Thymus (tissue), 11 donors: ENCODE results near the gene DDIAS. TPM values are rescaled to one million over a fixed set of nuclear protein-coding genes. Genes with fewer than 3 reads are reported as not detected.

Experiments
- DNase-seq, 9 donors: peaks; one replicate each; pipeline ENCODE4 v3.0.0-alpha.2; 2013; ENCODE audit warnings: low spot score in 9 of 9, low read depth in 6 of 9, missing footprints in 1 of 9
- H3K27ac ChIP-seq, 2 donors: one replicate each; pipeline ENCODE4 v1.5.1; 2013; ENCODE audit warnings: control low read depth in 1 of 2, low read depth in 1 of 2, low read length in 1 of 2, mild to moderate bottlenecking in 1 of 2, moderate library complexity in 1 of 2
- H3K27me3 ChIP-seq, 2 donors: one replicate each; pipeline ENCODE4 v1.5.1; 2013; ENCODE audit warnings: low read length in 1 of 2; ENCODE audit not compliant: control insufficient read depth in 2 of 2, insufficient read depth in 1 of 2
- H3K36me3 ChIP-seq, 2 donors: one replicate each; pipeline ENCODE4 v1.5.1; 2013; ENCODE audit warnings: low read length in 1 of 2, mild to moderate bottlenecking in 1 of 2, moderate library complexity in 1 of 2; ENCODE audit not compliant: control insufficient read depth in 2 of 2, insufficient read depth in 2 of 2
- H3K4me1 ChIP-seq, 2 donors: one replicate each; pipeline ENCODE4 v1.5.1; 2013; ENCODE audit warnings: low read length in 2 of 2; ENCODE audit not compliant: control insufficient read depth in 2 of 2, insufficient read depth in 2 of 2
- H3K4me3 ChIP-seq, 2 donors: one replicate each; pipeline ENCODE4 v1.5.1; 2013; ENCODE audit warnings: low read length in 2 of 2, control low read depth in 1 of 2, mild to moderate bottlenecking in 1 of 2
- H3K9me3 ChIP-seq, 2 donors: one replicate each; pipeline ENCODE4 v1.5.1; 2013; ENCODE audit warnings: low read length in 1 of 2, mild to moderate bottlenecking in 1 of 2; ENCODE audit not compliant: control insufficient read depth in 2 of 2, insufficient read depth in 1 of 2
- WGBS: extraction: QIAGEN DNeasy Blood & Tissue Kit; methylation state at CpG from one replicate; pipeline ENCODE4 v1.1.7; 2013; 5-methylcytosine and 5-hydroxymethylcytosine counted together
- polyA plus RNA-seq: library from polyadenylated mRNA; stranded (reverse); fragments of 200-250 nt; gene quantifications from one replicate; pipeline ENCODE4 v1.2.3, GENCODE V29; 2013
- total RNA-seq: library from RNA; stranded (reverse); fragments of 120-200 nt; gene quantifications from one replicate; pipeline ENCODE4 v1.2.4, GENCODE V29; 2013
- donor health status: healthy.

Gene DDIAS
- total and polyA plus RNA-seq, 2 donors: 2.3 to 8.1 TPM

DNA sequence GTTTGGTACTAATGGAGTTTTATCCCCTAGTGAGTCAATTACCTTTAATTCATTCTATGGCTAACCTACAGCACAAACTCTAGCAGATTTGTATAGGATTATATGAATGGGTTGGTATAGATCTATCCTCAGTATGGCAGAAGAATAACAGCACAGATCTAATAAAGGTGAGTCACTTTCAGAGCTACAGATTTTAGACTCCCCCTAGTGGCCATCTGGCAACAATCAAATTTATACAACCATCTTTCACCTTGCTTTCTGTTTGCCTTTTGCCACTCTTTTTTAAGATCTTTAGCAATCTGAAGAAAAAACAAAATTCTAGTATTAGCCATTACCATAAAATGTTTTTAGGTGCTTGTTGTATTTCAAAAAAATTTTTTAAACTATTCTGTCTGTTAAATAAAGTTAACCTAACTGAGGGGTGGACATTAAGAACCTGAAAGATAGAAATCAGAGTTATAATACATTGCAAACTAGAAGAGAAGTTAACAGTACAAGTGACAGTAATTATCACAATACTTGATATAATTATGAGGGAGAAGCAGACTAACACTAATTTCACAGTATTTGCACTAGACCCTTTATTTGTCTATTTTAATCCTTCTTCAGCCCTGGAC is 25.8 kb downstream of the DDIAS start:
- no peak overlapping the region for H3K4me3 ChIP-seq
- peaks cover 0 to 6% of the 10 kb centered on the region in 2 donors for H3K36me3 ChIP-seq
- no peaks in the 10 kb centered on the region for H3K27me3 ChIP-seq
- peaks cover 0 to 2% of the 10 kb centered on the region in 2 donors for H3K4me1 ChIP-seq
- H3K9me3 ChIP-seq: no peaks in the 10 kb centered on the region
- no peak overlapping the region for H3K27ac ChIP-seq
- peak in 8 of 9 donors; percentile 26 to 72 (median 38) for DNase-seq

- 98% methylated on average over 10 of the region's 10 CpGs for WGBS
- no peak overlapping the region for H3K27ac ChIP-seq
These were observed 27.6 kb downstream of the DDIAS start for GRCh38 chr11:82929121-82929520.

DNA sequence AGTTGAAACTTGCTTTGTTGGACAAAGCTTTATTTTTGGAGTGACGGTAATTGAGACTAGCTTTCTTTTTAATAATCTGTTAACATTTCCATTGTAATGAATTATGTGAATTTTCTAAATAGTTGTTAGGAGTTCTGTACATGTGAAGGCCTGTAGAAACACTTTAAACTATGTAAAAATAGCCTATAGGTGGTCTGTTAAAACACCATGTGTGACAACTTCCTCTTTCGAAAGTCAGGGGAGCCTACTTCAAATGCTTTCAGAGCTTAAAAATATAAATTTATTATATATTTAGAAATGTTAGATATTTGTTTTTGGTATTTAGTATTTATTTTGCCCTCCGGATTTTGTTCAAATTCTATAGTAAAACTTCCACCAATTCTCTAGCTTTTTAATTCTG is 28.7 kb downstream of the DDIAS start:
- WGBS: 71% methylated on average over 3 of the region's 3 CpGs
- Histone ChIP-seq H3K9me3 (no peaks in the 10 kb centered on the region), H3K27ac (no peak overlapping the region)

More at GRCh38 chr11:82929121-82929520, 27.6 kb downstream of the DDIAS start:
- Histone ChIP-seq H3K4me3 (no peak overlapping the region), H3K9me3 (no peaks in the 10 kb centered on the region), H3K27me3 (no peaks in the 10 kb centered on the region), H3K4me1 (peaks cover 0 to 3% of the 10 kb centered on the region in 2 donors), H3K36me3 (peaks cover 0 to 11% of the 10 kb centered on the region in 2 donors)
- no peak for DNase-seq

GRCh38 chr11:82930734-82931133 is 29.2 kb downstream of the DDIAS start:
- 85% methylated on average over 2 of the region's 2 CpGs for WGBS
- Histone ChIP-seq H3K27me3 (no peaks in the 10 kb centered on the region), H3K9me3 (no peaks in the 10 kb centered on the region), H3K36me3 (peaks cover 0 to 13% of the 10 kb centered on the region in 2 donors), H3K4me1 (peaks cover 0 to 3% of the 10 kb centered on the region in 2 donors), H3K4me3 (no peak overlapping the region), H3K27ac (no peak overlapping the region)
- DNase-seq: no peak

More for the DNA sequence above, 28.7 kb downstream of the DDIAS start:
- Histone ChIP-seq H3K27me3 (no peaks in the 10 kb centered on the region), H3K4me3 (no peak overlapping the region), H3K36me3 (peaks cover 0 to 13% of the 10 kb centered on the region in 2 donors), H3K4me1 (peaks cover 0 to 3% of the 10 kb centered on the region in 2 donors)
- DNase-seq: no peak

- 89% methylated on average over 1 of the region's 1 CpG for WGBS
These were observed 31.0 kb downstream of the DDIAS start for GRCh38 chr11:82932564-82932963.

GRCh38 chr11:82936261-82936660 is 34.7 kb downstream of the DDIAS start:
- Histone ChIP-seq H3K4me3 (no peak overlapping the region), H3K36me3 (peaks cover 0 to 13% of the 10 kb centered on the region in 2 donors), H3K9me3 (no peaks in the 10 kb centered on the region), H3K27ac (no peak overlapping the region), H3K4me1 (peaks cover 0 to 3% of the 10 kb centered on the region in 2 donors), H3K27me3 (no peaks in the 10 kb centered on the region)
- 93% methylated on average over 3 of the region's 3 CpGs for WGBS
- DNase-seq: no peak

More at GRCh38 chr11:82932564-82932963, 31.0 kb downstream of the DDIAS start:
- H3K36me3 ChIP-seq: peaks cover 0 to 13% of the 10 kb centered on the region in 2 donors
- H3K27ac ChIP-seq: peak overlapping the region in 1 of 2 donors; percentile 5
- DNase-seq: peak in 1 of 9 donors; percentile 22
- no peak overlapping the region for H3K4me3 ChIP-seq
- H3K4me1 ChIP-seq: peaks cover 0 to 3% of the 10 kb centered on the region in 2 donors
- H3K9me3 ChIP-seq: no peaks in the 10 kb centered on the region
- H3K27me3 ChIP-seq: no peaks in the 10 kb centered on the region

DNA sequence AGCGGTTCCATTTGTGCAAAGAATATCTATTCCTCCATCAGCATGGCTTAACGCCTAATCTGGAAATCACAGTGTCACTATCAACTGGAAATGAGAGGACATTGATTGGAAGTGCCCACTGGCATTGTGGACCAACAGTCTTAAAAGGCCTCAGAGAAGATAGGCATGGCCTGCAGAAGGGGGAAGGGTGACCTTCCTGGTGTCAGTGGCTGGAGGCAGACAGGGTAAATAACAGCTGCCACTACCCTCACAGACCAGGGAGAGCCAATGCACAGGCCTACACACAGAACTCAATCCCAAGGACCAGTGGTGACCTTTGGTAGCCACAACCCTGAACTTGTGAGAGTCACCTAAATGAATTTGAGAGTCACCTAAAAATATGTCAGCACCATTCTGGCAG is 36.0 kb downstream of the DDIAS start:
- Histone ChIP-seq H3K36me3 (peaks cover 0 to 5% of the 10 kb centered on the region in 2 donors), H3K27ac (no peak overlapping the region), H3K9me3 (peaks cover 0 to 4% of the 10 kb centered on the region in 2 donors), H3K27me3 (no peaks in the 10 kb centered on the region), H3K4me1 (no peaks in the 10 kb centered on the region), H3K4me3 (no peak overlapping the region)
- DNase-seq: no peak
- 98% methylated on average over 2 of the region's 2 CpGs for WGBS

- H3K9me3 ChIP-seq: peaks cover 0 to 6% of the 10 kb centered on the region in 2 donors
- DNase-seq: no peak
- over 99% methylated on average over 2 of the region's 2 CpGs for WGBS
- no peak overlapping the region for H3K27ac ChIP-seq
- H3K36me3 ChIP-seq: no peaks in the 10 kb centered on the region
- H3K4me1 ChIP-seq: no peaks in the 10 kb centered on the region
- H3K27me3 ChIP-seq: no peaks in the 10 kb centered on the region
- H3K4me3 ChIP-seq: no peak overlapping the region
These were observed 37.9 kb downstream of the DDIAS start for GRCh38 chr11:82939456-82939855.

DNA sequence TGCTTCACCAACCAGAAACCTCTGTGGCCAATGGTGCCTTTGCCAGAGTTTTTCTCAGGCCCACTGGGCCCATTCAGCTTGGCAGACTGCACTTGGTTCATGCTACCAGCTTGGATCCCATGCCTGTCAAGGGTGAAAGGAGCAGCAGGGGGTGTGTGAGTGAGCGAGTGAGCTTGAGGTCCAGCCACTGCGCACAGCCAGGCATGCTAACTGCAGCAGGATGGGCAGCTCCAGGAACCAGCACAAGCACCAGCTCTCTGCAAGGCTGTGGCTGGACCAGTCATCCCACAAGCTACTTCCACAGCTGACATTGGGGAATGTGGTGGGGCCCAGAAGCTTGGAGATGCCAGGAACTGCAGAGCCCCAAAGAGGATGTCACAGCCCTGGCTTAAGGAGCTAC is 40.8 kb downstream of the DDIAS start:
- Histone ChIP-seq H3K4me1 (no peaks in the 10 kb centered on the region), H3K9me3 (peaks cover 0 to 6% of the 10 kb centered on the region in 2 donors), H3K36me3 (no peaks in the 10 kb centered on the region), H3K27ac (no peak overlapping the region), H3K27me3 (no peaks in the 10 kb centered on the region), H3K4me3 (no peak overlapping the region)
- WGBS: 99% methylated on average over 2 of the region's 2 CpGs
- DNase-seq: no peak
